Hepatic stellate cell (primary cell): ENCODE results near the gene TRIO.

ENCODE experiments used
- DNase-seq: peaks from one replicate; pipeline ENCODE4 v3.0.0; 2011; ENCODE audit warnings: low spot score

The TRIO gene

GRCh38 chr5:14557791-14558415 lies 414.8 kb downstream of the TRIO start:
- no peak for DNase-seq
